OCI-LY1 (cell line): ENCODE data around the gene NHLRC3.

Source experiments
- H2AFZ ChIP-seq: fragments of 200-600 bp; sonication (generic), shearing (Covaris generic); 2 replicates; pipeline ENCODE4 v1.6.0; 2014; ENCODE audit warnings: antibody characterized with exemption, mild to moderate bottlenecking, low read length
- H3F3A ChIP-seq: fragments of 200-600 bp; sonication (generic), shearing (Covaris generic); 2 replicates; pipeline ENCODE4 v1.6.0; 2014; ENCODE audit warnings: mild to moderate bottlenecking, antibody characterized with exemption, low read length, moderate library complexity; ENCODE audit not compliant: insufficient read depth
- H3K27ac ChIP-seq: fragments of 200-600 bp; sonication (generic); 2 replicates; pipeline ENCODE4 v1.5.1; 2014; ENCODE audit warnings: low read length, mixed run types, mild to moderate bottlenecking, low read depth; ENCODE audit not compliant: poor library complexity, severe bottlenecking
- H3K27me3 ChIP-seq: fragments of 200-600 bp; sonication (generic); 2 replicates; pipeline ENCODE4 v1.6.0; 2014; ENCODE audit warnings: antibody characterized with exemption, mild to moderate bottlenecking, low read length, moderate library complexity; ENCODE audit not compliant: insufficient read depth
- H3K36me3 ChIP-seq: fragments of 200-600 bp; sonication (generic); 2 replicates; pipeline ENCODE4 v1.6.1; 2014; ENCODE audit warnings: mild to moderate bottlenecking, antibody characterized with exemption, low read length, moderate library complexity, mixed read lengths; ENCODE audit not compliant: insufficient read depth
- H3K4me1 ChIP-seq: fragments of 200-600 bp; sonication (generic); 2 replicates; pipeline ENCODE4 v1.5.1; 2014; ENCODE audit warnings: mild to moderate bottlenecking, low read length, moderate library complexity; ENCODE audit not compliant: insufficient read depth, severe bottlenecking
- H3K4me2 ChIP-seq: fragments of 200-600 bp; sonication (generic), shearing (Covaris generic); 2 replicates; pipeline ENCODE4 v1.6.1; 2014; ENCODE audit warnings: low read length
- H3K4me3 ChIP-seq: fragments of 200-600 bp; sonication (generic); 2 replicates; pipeline ENCODE4 v1.5.1; 2014; ENCODE audit warnings: low read length, low read depth, mild to moderate bottlenecking, mixed read lengths; ENCODE audit not compliant: poor library complexity, severe bottlenecking
- H3K79me2 ChIP-seq: fragments of 200-600 bp; shearing (Covaris generic); 2 replicates; pipeline ENCODE4 v1.6.1; 2016; ENCODE audit warnings: mixed run types, low read length, mixed read lengths; ENCODE audit not compliant: insufficient read depth
- H3K9ac ChIP-seq: fragments of 200-600 bp; sonication (generic), shearing (Covaris generic); 2 replicates; pipeline ENCODE4 v1.6.1; 2014; ENCODE audit warnings: mild to moderate bottlenecking, low read length, mixed read lengths
- H3K9me2 ChIP-seq: fragments of 200-600 bp; sonication (generic), shearing (Covaris generic); 2 replicates; pipeline ENCODE4 v1.6.1; 2014; ENCODE audit warnings: low read depth, mild to moderate bottlenecking, low read length, mixed read lengths
- H3K9me3 ChIP-seq: fragments of 200-600 bp; shearing (Covaris generic); 2 replicates; pipeline ENCODE4 v1.6.1; 2014; ENCODE audit warnings: low read length, mixed read lengths
- H4K20me1 ChIP-seq: fragments of 200-600 bp; sonication (generic), shearing (Covaris generic); 2 replicates; pipeline ENCODE4 v1.6.0; 2016; ENCODE audit warnings: mild to moderate bottlenecking, low read length; ENCODE audit not compliant: insufficient read depth
- CTCF ChIP-seq: fragments of 200-600 bp; sonication (generic), shearing (Covaris generic); IDR thresholded peaks from 2 replicates; pipeline ENCODE4 v1.5.1; 2017; ENCODE audit warnings: mild to moderate bottlenecking, antibody characterized with exemption, low read length, moderate library complexity, mixed read lengths
- EZH2 ChIP-seq: fragments of 200-600 bp; sonication (generic), shearing (Covaris generic); IDR thresholded peaks from 2 replicates; pipeline ENCODE4 v1.8.0; 2017; ENCODE audit warnings: borderline replicate concordance, mixed run types, mild to moderate bottlenecking, antibody characterized with exemption, low read length, moderate library complexity, mixed read lengths

Gene NHLRC3

DNA sequence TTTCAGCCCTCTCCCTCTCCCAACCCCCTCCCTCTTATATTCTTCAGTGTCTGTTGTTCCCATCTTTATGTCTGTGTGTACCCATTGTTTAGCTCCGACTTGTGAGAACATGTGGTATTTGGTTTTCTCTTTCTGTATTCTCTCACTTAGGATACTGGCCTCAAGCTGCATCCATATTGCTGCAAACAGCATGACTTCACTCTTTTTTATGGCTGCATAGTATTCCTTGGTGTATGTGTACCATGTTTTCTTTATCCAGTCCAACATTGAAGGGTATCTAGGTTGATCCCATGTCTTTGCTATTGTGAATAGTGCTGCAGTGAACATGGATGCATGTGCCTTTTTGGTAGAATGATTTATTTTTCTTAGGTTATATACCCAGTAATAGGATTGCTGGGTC is 17.8 kb downstream of the NHLRC3 start:
- H4K20me1 ChIP-seq, result no peaks in the 10 kb centered on the region
- H3K4me2 ChIP-seq, result no peak overlapping the region
- no peaks in the 10 kb centered on the region for H3K79me2 ChIP-seq
- no peak overlapping the region for H2AFZ ChIP-seq
- H3F3A ChIP-seq, result no peaks in the 10 kb centered on the region
- no peaks in the 10 kb centered on the region for H3K9me2 ChIP-seq
- H3K9me3 ChIP-seq, result no peaks in the 10 kb centered on the region
- no peaks in the 10 kb centered on the region for H3K36me3 ChIP-seq
- H3K9ac ChIP-seq, result no peak overlapping the region
- TF ChIP-seq EZH2 (no peak), CTCF (no peak)
- H3K4me1 ChIP-seq, result no peaks in the 10 kb centered on the region
- H3K4me3 ChIP-seq, result no peak overlapping the region
- no peak overlapping the region for H3K27ac ChIP-seq
- H3K27me3 ChIP-seq, result no peaks in the 10 kb centered on the region

GRCh38 chr13:39058040-39058439 is 19.8 kb downstream of the NHLRC3 start:
- H3K4me2 ChIP-seq, result no peak overlapping the region
- H3K4me3 ChIP-seq, result no peak overlapping the region
- no peak overlapping the region for H3K27ac ChIP-seq
- H4K20me1 ChIP-seq, result no peaks in the 10 kb centered on the region
- no peaks in the 10 kb centered on the region for H3K9me2 ChIP-seq
- H3K79me2 ChIP-seq, result no peaks in the 10 kb centered on the region
- no peak overlapping the region for H3K9ac ChIP-seq
- H2AFZ ChIP-seq, result no peak overlapping the region
- H3K27me3 ChIP-seq, result no peaks in the 10 kb centered on the region
- TF ChIP-seq EZH2 (no peak), CTCF (no peak)
- H3K4me1 ChIP-seq, result no peaks in the 10 kb centered on the region
- no peaks in the 10 kb centered on the region for H3F3A ChIP-seq
- no peaks in the 10 kb centered on the region for H3K36me3 ChIP-seq
- no peaks in the 10 kb centered on the region for H3K9me3 ChIP-seq

GRCh38 chr13:39062004-39062403 is 23.7 kb downstream of the NHLRC3 start:
- no peaks in the 10 kb centered on the region for H3K4me1 ChIP-seq
- no peaks in the 10 kb centered on the region for H3K79me2 ChIP-seq

More at GRCh38 chr13:39062004-39062403, 23.7 kb downstream of the NHLRC3 start:
- Histone ChIP-seq H3K27me3 (no peaks in the 10 kb centered on the region), H2AFZ (no peak overlapping the region), H3K36me3 (no peaks in the 10 kb centered on the region), H3K27ac (no peak overlapping the region), H3K9ac (no peak overlapping the region), H3F3A (no peaks in the 10 kb centered on the region), H3K4me3 (no peak overlapping the region), H3K9me3 (no peaks in the 10 kb centered on the region), H3K9me2 (no peaks in the 10 kb centered on the region), H4K20me1 (no peaks in the 10 kb centered on the region), H3K4me2 (no peak overlapping the region)
- TF ChIP-seq CTCF (no peak), EZH2 (no peak)
